ENCODE measurements around the gene ALDH9A1.

Gene ALDH9A1

GRCh38 chr1:165675794-165676193, 22.6 kb downstream of the ALDH9A1 start:
- no peak overlapping the region for H3K14ac ChIP-seq (ENCODE audit: low read length)
- no peak overlapping the region for H2AFZ ChIP-seq (ENCODE audit: insufficient read depth, low read length, poor library complexity)
- no CpG with 5 or more reads among the region's 1 CpG for WGBS (ENCODE audit: extremely low coverage, insufficient coverage, insufficient read length)
- no peak overlapping the region for H2BK5ac ChIP-seq (ENCODE audit: low read depth, low read length, poor library complexity)
- H2BK120ac ChIP-seq (ENCODE audit: insufficient read depth, low read length, poor library complexity), result no peak overlapping the region
- H4K91ac ChIP-seq (ENCODE audit: low read depth, low read length), result no peak overlapping the region
- DNase-seq, result no peak
- H4K8ac ChIP-seq (ENCODE audit: low read depth, low read length), result no peak overlapping the region
- no peak overlapping the region for H2BK12ac ChIP-seq (ENCODE audit: low read length)
- no peaks in the 10 kb centered on the region for H3K79me1 ChIP-seq (ENCODE audit: low read length)
- H3K4me1 ChIP-seq (ENCODE audit: control insufficient read depth in 1 of 2, insufficient read depth in 2 of 2, low read length in 2 of 2), result no peaks in the 10 kb centered on the region
- no peaks in the 10 kb centered on the region for H3K79me2 ChIP-seq (ENCODE audit: control insufficient read depth, insufficient read depth, low read length, poor library complexity)
- H3K9me3 ChIP-seq (ENCODE audit: insufficient read depth, low read depth, low read length), result no peaks in the 10 kb centered on the region
- no peak overlapping the region for H3K18ac ChIP-seq (ENCODE audit: low read length)
- no peak overlapping the region for H3K23ac ChIP-seq (ENCODE audit: low read length)
- H3K4me2 ChIP-seq (ENCODE audit: low read length), result no peak overlapping the region
- H3K4ac ChIP-seq (ENCODE audit: low read depth, low read length), result no peak overlapping the region
- no peaks in the 10 kb centered on the region for H3K27me3 ChIP-seq (ENCODE audit: insufficient read depth, low read length)
- no peak overlapping the region for H3K27ac ChIP-seq (ENCODE audit: low read depth, low read length)
- no peak overlapping the region for H4K12ac ChIP-seq (ENCODE audit: low read depth, low read length)
- peaks cover 10% of the 10 kb centered on the region in 2 experiments for H3K36me3 ChIP-seq (ENCODE audit: control insufficient read depth in 1 of 2, insufficient read depth in 2 of 2, low read length in 2 of 2)
- no peak overlapping the region for H2AK5ac ChIP-seq (ENCODE audit: low read length)
- no peak overlapping the region for H3K9ac ChIP-seq (ENCODE audit: low read length)
- H3K4me3 ChIP-seq (ENCODE audit: low read depth, low read length), result no peak overlapping the region

GRCh38 chr1:165674599-165674998, 23.8 kb downstream of the ALDH9A1 start:
- no peak overlapping the region for H3K27ac ChIP-seq (ENCODE audit: low read depth, low read length)

GRCh38 chr1:165671526-165671925, 26.8 kb downstream of the ALDH9A1 start:
- peaks cover 8 to 18% of the 10 kb centered on the region in 2 experiments for H3K36me3 ChIP-seq (ENCODE audit: control insufficient read depth in 1 of 2, insufficient read depth in 2 of 2, low read length in 2 of 2)
- no peak overlapping the region for H3K4me3 ChIP-seq (ENCODE audit: low read depth, low read length)
- H3K27me3 ChIP-seq (ENCODE audit: insufficient read depth, low read length), result no peaks in the 10 kb centered on the region
- H2AFZ ChIP-seq (ENCODE audit: insufficient read depth, low read length, poor library complexity), result no peak overlapping the region
- no CpG with 5 or more reads among the region's 2 CpGs for WGBS (ENCODE audit: extremely low coverage, insufficient coverage, insufficient read length)
- H3K4ac ChIP-seq (ENCODE audit: low read depth, low read length), result no peak overlapping the region
- H2BK12ac ChIP-seq (ENCODE audit: low read length), result no peak overlapping the region
- no peak overlapping the region for H3K9ac ChIP-seq (ENCODE audit: low read length)
- no peak overlapping the region for H3K18ac ChIP-seq (ENCODE audit: low read length)
- no peaks in the 10 kb centered on the region for H3K79me2 ChIP-seq (ENCODE audit: control insufficient read depth, insufficient read depth, low read length, poor library complexity)
- H2BK120ac ChIP-seq (ENCODE audit: insufficient read depth, low read length, poor library complexity), result no peak overlapping the region
- H3K4me2 ChIP-seq (ENCODE audit: low read length), result no peak overlapping the region
- no peaks in the 10 kb centered on the region for H3K9me3 ChIP-seq (ENCODE audit: insufficient read depth, low read depth, low read length)
- no peaks in the 10 kb centered on the region for H3K4me1 ChIP-seq (ENCODE audit: control insufficient read depth in 1 of 2, insufficient read depth in 2 of 2, low read length in 2 of 2)
- H3K23ac ChIP-seq (ENCODE audit: low read length), result no peak overlapping the region
- no peaks in the 10 kb centered on the region for H3K79me1 ChIP-seq (ENCODE audit: low read length)
- no peak overlapping the region for H2AK5ac ChIP-seq (ENCODE audit: low read length)
- no peak overlapping the region for H4K8ac ChIP-seq (ENCODE audit: low read depth, low read length)
- H2BK5ac ChIP-seq (ENCODE audit: low read depth, low read length, poor library complexity), result no peak overlapping the region
- H3K27ac ChIP-seq (ENCODE audit: low read depth, low read length), result no peak overlapping the region
- H4K12ac ChIP-seq (ENCODE audit: low read depth, low read length), result no peak overlapping the region
- peak in 1 of 2 donors; percentile 6 for DNase-seq
- no peak overlapping the region for H3K14ac ChIP-seq (ENCODE audit: low read length)
- no peak overlapping the region for H4K91ac ChIP-seq (ENCODE audit: low read depth, low read length)

More at GRCh38 chr1:165674599-165674998, 23.8 kb downstream of the ALDH9A1 start:
- no peak overlapping the region for H2AK5ac ChIP-seq (ENCODE audit: low read length)
- no peak overlapping the region for H3K4me3 ChIP-seq (ENCODE audit: low read depth, low read length)
- H3K9ac ChIP-seq (ENCODE audit: low read length), result no peak overlapping the region
- DNase-seq, result no peak
- no peak overlapping the region for H4K8ac ChIP-seq (ENCODE audit: low read depth, low read length)
- no peaks in the 10 kb centered on the region for H3K79me1 ChIP-seq (ENCODE audit: low read length)
- H3K4me1 ChIP-seq (ENCODE audit: control insufficient read depth in 1 of 2, insufficient read depth in 2 of 2, low read length in 2 of 2), result no peaks in the 10 kb centered on the region
- H4K12ac ChIP-seq (ENCODE audit: low read depth, low read length), result no peak overlapping the region
- H3K4ac ChIP-seq (ENCODE audit: low read depth, low read length), result no peak overlapping the region
- H4K91ac ChIP-seq (ENCODE audit: low read depth, low read length), result no peak overlapping the region
- no peak overlapping the region for H3K14ac ChIP-seq (ENCODE audit: low read length)
- WGBS (ENCODE audit: extremely low coverage, insufficient coverage, insufficient read length), result no CpG with 5 or more reads among the region's 8 CpGs
- H3K9me3 ChIP-seq (ENCODE audit: insufficient read depth, low read depth, low read length), result no peaks in the 10 kb centered on the region
- H3K23ac ChIP-seq (ENCODE audit: low read length), result no peak overlapping the region
- H2BK120ac ChIP-seq (ENCODE audit: insufficient read depth, low read length, poor library complexity), result no peak overlapping the region
- H3K27me3 ChIP-seq (ENCODE audit: insufficient read depth, low read length), result no peaks in the 10 kb centered on the region
- no peaks in the 10 kb centered on the region for H3K79me2 ChIP-seq (ENCODE audit: control insufficient read depth, insufficient read depth, low read length, poor library complexity)
- H3K36me3 ChIP-seq (ENCODE audit: control insufficient read depth in 1 of 2, insufficient read depth in 2 of 2, low read length in 2 of 2), result peaks cover 9 to 10% of the 10 kb centered on the region in 2 experiments
- H3K18ac ChIP-seq (ENCODE audit: low read length), result no peak overlapping the region
- no peak overlapping the region for H2BK12ac ChIP-seq (ENCODE audit: low read length)
- H2BK5ac ChIP-seq (ENCODE audit: low read depth, low read length, poor library complexity), result no peak overlapping the region
- no peak overlapping the region for H2AFZ ChIP-seq (ENCODE audit: insufficient read depth, low read length, poor library complexity)
- H3K4me2 ChIP-seq (ENCODE audit: low read length), result no peak overlapping the region

- no peak overlapping the region for H3K4me2 ChIP-seq (ENCODE audit: low read length)
- no CpG with 5 or more reads among the region's 3 CpGs for WGBS (ENCODE audit: extremely low coverage, insufficient coverage, insufficient read length)
Measured at GRCh38 chr1:165668184-165668583, 30.2 kb downstream of the ALDH9A1 start.

More at GRCh38 chr1:165668184-165668583, 30.2 kb downstream of the ALDH9A1 start:
- no peak overlapping the region for H3K4me3 ChIP-seq (ENCODE audit: low read depth, low read length)
- H4K12ac ChIP-seq (ENCODE audit: low read depth, low read length), result no peak overlapping the region
- no peak overlapping the region for H3K14ac ChIP-seq (ENCODE audit: low read length)
- no peak overlapping the region for H3K18ac ChIP-seq (ENCODE audit: low read length)
- no peak overlapping the region for H3K27ac ChIP-seq (ENCODE audit: low read depth, low read length)
- no peak overlapping the region for H3K4ac ChIP-seq (ENCODE audit: low read depth, low read length)
- H3K9me3 ChIP-seq (ENCODE audit: insufficient read depth, low read depth, low read length), result no peaks in the 10 kb centered on the region
- H4K8ac ChIP-seq (ENCODE audit: low read depth, low read length), result no peak overlapping the region
- H3K79me2 ChIP-seq (ENCODE audit: control insufficient read depth, insufficient read depth, low read length, poor library complexity), result no peaks in the 10 kb centered on the region
- no peak overlapping the region for H2AK5ac ChIP-seq (ENCODE audit: low read length)
- no peak for DNase-seq
- H4K91ac ChIP-seq (ENCODE audit: low read depth, low read length), result no peak overlapping the region
- peaks cover 8 to 22% of the 10 kb centered on the region in 2 experiments for H3K36me3 ChIP-seq (ENCODE audit: control insufficient read depth in 1 of 2, insufficient read depth in 2 of 2, low read length in 2 of 2)
- H3K79me1 ChIP-seq (ENCODE audit: low read length), result no peaks in the 10 kb centered on the region
- peaks cover 0 to 2% of the 10 kb centered on the region in 2 experiments for H3K4me1 ChIP-seq (ENCODE audit: control insufficient read depth in 1 of 2, insufficient read depth in 2 of 2, low read length in 2 of 2)
- H2BK12ac ChIP-seq (ENCODE audit: low read length), result no peak overlapping the region
- no peak overlapping the region for H3K9ac ChIP-seq (ENCODE audit: low read length)
- no peak overlapping the region for H2AFZ ChIP-seq (ENCODE audit: insufficient read depth, low read length, poor library complexity)
- no peaks in the 10 kb centered on the region for H3K27me3 ChIP-seq (ENCODE audit: insufficient read depth, low read length)
- H2BK120ac ChIP-seq (ENCODE audit: insufficient read depth, low read length, poor library complexity), result no peak overlapping the region
- no peak overlapping the region for H2BK5ac ChIP-seq (ENCODE audit: low read depth, low read length, poor library complexity)
- H3K23ac ChIP-seq (ENCODE audit: low read length), result no peak overlapping the region

All from trophoblast cell (in vitro differentiated cells and primary cell).